Esophagus muscularis mucosa (tissue), 3 donors: ENCODE measurements around the gene RPL22.

ENCODE experiments used
- POLR2AphosphoS5 ChIP-seq, 2 donors: sonication (generic); formaldehyde crosslinking; IDR thresholded peaks; one replicate each; pipeline ENCODE4 v1.6.1; 2017; ENCODE audit warnings: antibody characterized with exemption in 2 of 2
- TF ChIP-seq, protein P1 (sequence below), 3 experiments: fragments of 200-600 bp in 2 of 3; fragments of 450-650 bp in 1 of 3; sonication (generic) in 2 of 3; IDR thresholded peaks; one replicate each; pipeline ENCODE4 v1.5.1; 2017 to 2019; ENCODE audit warnings: antibody characterized with exemption in 3 of 3, mild to moderate bottlenecking in 2 of 3, moderate library complexity in 1 of 3

DNA sequence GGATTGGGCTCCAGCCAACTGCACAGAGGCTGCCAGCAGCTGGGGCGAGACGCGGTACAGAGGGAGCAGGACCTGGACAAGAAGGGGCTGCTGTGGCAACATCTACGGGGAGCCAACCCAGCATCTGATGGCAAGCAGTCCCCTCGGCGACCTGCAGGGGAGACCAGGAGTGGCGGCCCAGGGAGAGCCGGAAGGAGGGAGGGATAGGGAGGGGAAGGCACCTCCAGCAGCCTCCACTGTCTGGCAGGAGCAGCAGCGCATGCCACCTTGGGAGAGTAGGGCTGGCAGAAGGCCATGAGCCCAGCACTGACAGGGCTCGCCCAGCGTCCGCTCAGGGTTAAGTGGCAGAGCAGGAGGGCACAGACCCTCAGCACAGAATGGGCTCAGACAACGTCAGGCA, 36.6 kb downstream of the RPL22 start:
- TF ChIP-seq, protein P1, sequence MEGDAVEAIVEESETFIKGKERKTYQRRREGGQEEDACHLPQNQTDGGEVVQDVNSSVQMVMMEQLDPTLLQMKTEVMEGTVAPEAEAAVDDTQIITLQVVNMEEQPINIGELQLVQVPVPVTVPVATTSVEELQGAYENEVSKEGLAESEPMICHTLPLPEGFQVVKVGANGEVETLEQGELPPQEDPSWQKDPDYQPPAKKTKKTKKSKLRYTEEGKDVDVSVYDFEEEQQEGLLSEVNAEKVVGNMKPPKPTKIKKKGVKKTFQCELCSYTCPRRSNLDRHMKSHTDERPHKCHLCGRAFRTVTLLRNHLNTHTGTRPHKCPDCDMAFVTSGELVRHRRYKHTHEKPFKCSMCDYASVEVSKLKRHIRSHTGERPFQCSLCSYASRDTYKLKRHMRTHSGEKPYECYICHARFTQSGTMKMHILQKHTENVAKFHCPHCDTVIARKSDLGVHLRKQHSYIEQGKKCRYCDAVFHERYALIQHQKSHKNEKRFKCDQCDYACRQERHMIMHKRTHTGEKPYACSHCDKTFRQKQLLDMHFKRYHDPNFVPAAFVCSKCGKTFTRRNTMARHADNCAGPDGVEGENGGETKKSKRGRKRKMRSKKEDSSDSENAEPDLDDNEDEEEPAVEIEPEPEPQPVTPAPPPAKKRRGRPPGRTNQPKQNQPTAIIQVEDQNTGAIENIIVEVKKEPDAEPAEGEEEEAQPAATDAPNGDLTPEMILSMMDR (IDR thresholded peaks at IDR 0.05), result no peak
- TF ChIP-seq POLR2AphosphoS5 (IDR thresholded peaks at IDR 0.05), result no peak
